ENCODE measurements around the gene SPINT1.

SPINT1 gene

DNA sequence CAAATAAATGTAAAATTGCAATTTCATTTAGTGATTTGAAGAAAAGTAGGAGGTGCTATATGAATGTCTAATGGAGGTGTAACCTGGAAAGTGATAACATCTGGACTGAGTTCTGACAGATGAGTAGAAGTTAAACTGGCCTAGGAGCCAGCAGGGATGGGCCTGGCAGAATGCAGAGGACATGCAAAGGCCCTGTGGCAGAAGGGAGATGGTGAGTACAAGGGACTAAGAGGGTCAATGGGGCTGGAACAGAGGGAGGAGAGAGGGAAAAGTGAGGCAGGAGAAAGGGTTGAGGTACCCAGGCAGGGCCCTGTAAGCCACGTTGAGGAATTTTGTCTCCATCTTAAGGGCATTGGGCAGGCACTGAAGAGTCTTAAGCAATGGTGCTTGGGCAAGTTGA, 12.0 kb upstream of the SPINT1 start:
- no peaks in the 10 kb centered on the region for H3K4me1 ChIP-seq (ENCODE audit: control insufficient read depth, low read depth, low read length)
- H3K36me3 ChIP-seq (ENCODE audit: control insufficient read depth, low read depth, low read length) = no peaks in the 10 kb centered on the region
- no peak overlapping the region for H3K27ac ChIP-seq (ENCODE audit: low read length)
- no peak overlapping the region for H3K4me3 ChIP-seq (ENCODE audit: low read length)
- no peak overlapping the region for H3K9ac ChIP-seq (ENCODE audit: low read length)
- no peaks in the 10 kb centered on the region for H3K27me3 ChIP-seq (ENCODE audit: control insufficient read depth, insufficient read depth, low read length)
- no peaks in the 10 kb centered on the region for H3K9me3 ChIP-seq (ENCODE audit: control insufficient read depth, low read depth, low read length)

GRCh38 chr15:40832903-40833302, 10.9 kb upstream of the SPINT1 start:
- H3K4me1 ChIP-seq (ENCODE audit: control insufficient read depth, low read depth, low read length) = no peaks in the 10 kb centered on the region
- no peak overlapping the region for H3K9ac ChIP-seq (ENCODE audit: low read length)
- H3K36me3 ChIP-seq (ENCODE audit: control insufficient read depth, low read depth, low read length) = no peaks in the 10 kb centered on the region
- H3K9me3 ChIP-seq (ENCODE audit: control insufficient read depth, low read depth, low read length) = no peaks in the 10 kb centered on the region
- no peak overlapping the region for H3K4me3 ChIP-seq (ENCODE audit: low read length)
- H3K27me3 ChIP-seq (ENCODE audit: control insufficient read depth, insufficient read depth, low read length) = no peaks in the 10 kb centered on the region
- H3K27ac ChIP-seq (ENCODE audit: low read length) = no peak overlapping the region

DNA sequence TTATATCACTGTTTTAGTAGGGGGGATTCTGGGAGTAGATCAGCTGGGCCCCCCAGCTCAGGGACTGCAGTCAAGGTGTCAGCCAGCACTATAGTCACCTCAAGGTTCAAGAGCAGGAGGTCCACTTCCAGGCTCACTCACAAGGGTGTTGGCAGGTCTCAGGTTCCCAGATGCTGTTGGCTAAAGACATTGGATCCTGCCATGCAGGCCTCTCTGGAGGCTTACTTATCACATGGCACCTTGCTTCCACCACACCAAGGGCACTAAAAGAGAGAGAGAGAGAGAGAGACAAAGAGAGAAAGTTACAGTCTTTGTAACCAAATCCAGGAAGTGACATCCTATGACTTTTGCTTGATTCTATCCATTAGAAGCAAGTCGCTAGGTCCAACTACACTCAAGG, 7.8 kb upstream of the SPINT1 start:
- H3K27me3 ChIP-seq (ENCODE audit: control insufficient read depth, insufficient read depth, low read length) = no peaks in the 10 kb centered on the region

GRCh38 chr15:40838756-40839155, 5.1 kb upstream of the SPINT1 start:
- peaks cover 18% of the 10 kb centered on the region for H3K27me3 ChIP-seq (ENCODE audit: control insufficient read depth, insufficient read depth, low read length)
- no peaks in the 10 kb centered on the region for H3K9me3 ChIP-seq (ENCODE audit: control insufficient read depth, low read depth, low read length)
- no peak overlapping the region for H3K9ac ChIP-seq (ENCODE audit: low read length)
- no peaks in the 10 kb centered on the region for H3K4me1 ChIP-seq (ENCODE audit: control insufficient read depth, low read depth, low read length)
- no peak overlapping the region for H3K27ac ChIP-seq (ENCODE audit: low read length)
- no peaks in the 10 kb centered on the region for H3K36me3 ChIP-seq (ENCODE audit: control insufficient read depth, low read depth, low read length)
- no peak overlapping the region for H3K4me3 ChIP-seq (ENCODE audit: low read length)

More for the DNA sequence above, 7.8 kb upstream of the SPINT1 start:
- H3K27ac ChIP-seq (ENCODE audit: low read length) = no peak overlapping the region
- H3K9ac ChIP-seq (ENCODE audit: low read length) = no peak overlapping the region
- no peaks in the 10 kb centered on the region for H3K9me3 ChIP-seq (ENCODE audit: control insufficient read depth, low read depth, low read length)
- H3K4me1 ChIP-seq (ENCODE audit: control insufficient read depth, low read depth, low read length) = no peaks in the 10 kb centered on the region
- H3K36me3 ChIP-seq (ENCODE audit: control insufficient read depth, low read depth, low read length) = no peaks in the 10 kb centered on the region
- H3K4me3 ChIP-seq (ENCODE audit: low read length) = no peak overlapping the region

DNA sequence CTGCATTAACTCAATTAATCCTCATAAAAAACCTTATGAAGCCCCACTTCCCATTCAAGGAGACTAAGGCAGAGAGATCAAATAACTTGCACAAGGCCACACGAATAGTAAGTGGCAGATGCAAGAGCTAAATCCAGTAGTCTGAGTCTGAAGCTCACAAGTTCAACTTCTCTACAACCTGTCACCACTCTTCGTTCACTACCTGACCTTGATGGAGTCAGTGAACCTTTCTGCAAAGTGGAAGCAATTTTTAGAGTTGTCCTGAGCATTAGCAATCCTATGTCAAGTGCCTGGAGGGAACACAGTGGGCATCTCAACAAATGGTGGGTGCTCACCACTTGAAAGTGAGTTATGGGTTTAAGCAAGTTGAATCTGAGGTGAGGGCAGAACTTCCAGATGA, 2.1 kb upstream of the SPINT1 start:
- Histone ChIP-seq H3K9ac (ENCODE audit: low read length) (no peak overlapping the region), H3K4me3 (ENCODE audit: low read length) (no peak overlapping the region), H3K36me3 (ENCODE audit: control insufficient read depth, low read depth, low read length) (no peaks in the 10 kb centered on the region), H3K9me3 (ENCODE audit: control insufficient read depth, low read depth, low read length) (no peaks in the 10 kb centered on the region), H3K4me1 (ENCODE audit: control insufficient read depth, low read depth, low read length) (peaks cover 10% of the 10 kb centered on the region), H3K27ac (ENCODE audit: low read length) (no peak overlapping the region), H3K27me3 (ENCODE audit: control insufficient read depth, insufficient read depth, low read length) (peaks cover 34% of the 10 kb centered on the region)

- H3K36me3 ChIP-seq (ENCODE audit: control insufficient read depth, low read depth, low read length) = no peaks in the 10 kb centered on the region
- H3K27me3 ChIP-seq (ENCODE audit: control insufficient read depth, insufficient read depth, low read length) = peaks cover 34% of the 10 kb centered on the region
- peaks cover 10% of the 10 kb centered on the region for H3K4me1 ChIP-seq (ENCODE audit: control insufficient read depth, low read depth, low read length)
- H3K9me3 ChIP-seq (ENCODE audit: control insufficient read depth, low read depth, low read length) = no peaks in the 10 kb centered on the region
- H3K4me3 ChIP-seq (ENCODE audit: low read length) = peak overlapping the region; percentile 76
- H3K27ac ChIP-seq (ENCODE audit: low read length) = no peak overlapping the region
- H3K9ac ChIP-seq (ENCODE audit: low read length) = peak overlapping the region; percentile 74
Measured at GRCh38 chr15:40843261-40843884, 475 bp upstream of the SPINT1 start.

- Histone ChIP-seq H3K27ac (ENCODE audit: low read length) (no peak overlapping the region), H3K36me3 (ENCODE audit: control insufficient read depth, low read depth, low read length) (no peaks in the 10 kb centered on the region), H3K4me1 (ENCODE audit: control insufficient read depth, low read depth, low read length) (peaks cover 10% of the 10 kb centered on the region)
Measured at GRCh38 chr15:40844696-40845030, 815 bp downstream of the SPINT1 start.

GRCh38 chr15:40845036-40845435, 1.2 kb downstream of the SPINT1 start:
- H3K9me3 ChIP-seq (ENCODE audit: control insufficient read depth, low read depth, low read length) = no peaks in the 10 kb centered on the region
- H3K36me3 ChIP-seq (ENCODE audit: control insufficient read depth, low read depth, low read length) = no peaks in the 10 kb centered on the region
- H3K4me3 ChIP-seq (ENCODE audit: low read length) = peak overlapping the region; percentile 76
- peaks cover 10% of the 10 kb centered on the region for H3K4me1 ChIP-seq (ENCODE audit: control insufficient read depth, low read depth, low read length)
- H3K27me3 ChIP-seq (ENCODE audit: control insufficient read depth, insufficient read depth, low read length) = peaks cover 34% of the 10 kb centered on the region
- no peak overlapping the region for H3K27ac ChIP-seq (ENCODE audit: low read length)
- H3K9ac ChIP-seq (ENCODE audit: low read length) = peak overlapping the region; percentile 74

More at GRCh38 chr15:40844696-40845030, 815 bp downstream of the SPINT1 start:
- Histone ChIP-seq H3K27me3 (ENCODE audit: control insufficient read depth, insufficient read depth, low read length) (peaks cover 34% of the 10 kb centered on the region), H3K9ac (ENCODE audit: low read length) (peak overlapping the region; percentile 74), H3K9me3 (ENCODE audit: control insufficient read depth, low read depth, low read length) (no peaks in the 10 kb centered on the region), H3K4me3 (ENCODE audit: low read length) (peak overlapping the region; percentile 76)

- Histone ChIP-seq H3K36me3 (ENCODE audit: control insufficient read depth, low read depth, low read length) (peaks cover 5% of the 10 kb centered on the region), H3K27me3 (ENCODE audit: control insufficient read depth, insufficient read depth, low read length) (peaks cover 34% of the 10 kb centered on the region), H3K9ac (ENCODE audit: low read length) (no peak overlapping the region), H3K9me3 (ENCODE audit: control insufficient read depth, low read depth, low read length) (no peaks in the 10 kb centered on the region), H3K27ac (ENCODE audit: low read length) (no peak overlapping the region), H3K4me1 (ENCODE audit: control insufficient read depth, low read depth, low read length) (peaks cover 10% of the 10 kb centered on the region), H3K4me3 (ENCODE audit: low read length) (peak overlapping the region; percentile 76)
Measured at GRCh38 chr15:40845511-40846284, 1.9 kb downstream of the SPINT1 start.

GRCh38 chr15:40846841-40847222, 3.0 kb downstream of the SPINT1 start:
- no peak overlapping the region for H3K4me3 ChIP-seq (ENCODE audit: low read length)
- no peak overlapping the region for H3K27ac ChIP-seq (ENCODE audit: low read length)
- peaks cover 5% of the 10 kb centered on the region for H3K36me3 ChIP-seq (ENCODE audit: control insufficient read depth, low read depth, low read length)

DNA sequence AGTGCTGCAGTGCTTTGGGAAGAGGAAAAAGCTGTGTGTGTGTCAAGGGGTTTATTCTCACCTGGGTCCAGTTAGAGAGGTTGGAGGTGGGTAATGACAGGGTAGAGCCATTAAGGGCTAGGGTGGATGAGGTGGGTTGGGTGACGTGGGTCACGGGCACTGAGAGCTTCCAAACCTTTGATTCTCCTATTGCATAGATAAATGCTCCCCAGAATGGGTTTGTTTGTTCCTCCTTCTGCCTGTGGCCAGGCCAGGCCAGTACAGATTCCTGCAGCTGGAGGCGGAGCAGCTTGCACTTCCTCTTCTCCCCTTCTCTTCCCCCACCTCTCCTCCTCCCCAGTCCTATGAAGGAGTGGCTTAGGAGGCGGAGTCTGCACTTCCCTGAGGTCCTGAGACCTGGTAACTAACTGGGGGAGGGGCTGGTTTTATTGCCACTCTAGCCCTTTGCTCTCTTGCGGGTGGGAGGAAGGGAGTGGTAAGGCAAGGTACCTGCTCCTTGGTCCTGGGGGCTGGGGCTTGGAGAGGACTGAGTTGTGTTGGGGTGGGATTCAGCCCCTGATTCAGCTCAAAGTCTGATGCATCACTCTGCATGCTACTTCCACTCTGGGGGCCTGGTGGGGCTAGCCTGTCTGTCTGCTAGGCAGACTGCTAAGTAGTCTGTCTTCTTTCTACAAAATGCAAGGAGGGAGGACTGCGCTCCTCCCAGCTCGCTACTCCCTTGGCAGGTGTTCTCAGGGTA, 3.5 kb downstream of the SPINT1 start:
- H3K27ac ChIP-seq (ENCODE audit: low read length) = no peak overlapping the region
- no peak overlapping the region for H3K4me3 ChIP-seq (ENCODE audit: low read length)

More at GRCh38 chr15:40846841-40847222, 3.0 kb downstream of the SPINT1 start:
- peaks cover 10% of the 10 kb centered on the region for H3K4me1 ChIP-seq (ENCODE audit: control insufficient read depth, low read depth, low read length)
- H3K9me3 ChIP-seq (ENCODE audit: control insufficient read depth, low read depth, low read length) = no peaks in the 10 kb centered on the region
- peaks cover 32% of the 10 kb centered on the region for H3K27me3 ChIP-seq (ENCODE audit: control insufficient read depth, insufficient read depth, low read length)
- H3K9ac ChIP-seq (ENCODE audit: low read length) = no peak overlapping the region

More for the DNA sequence above, 3.5 kb downstream of the SPINT1 start:
- Histone ChIP-seq H3K27me3 (ENCODE audit: control insufficient read depth, insufficient read depth, low read length) (peaks cover 26% of the 10 kb centered on the region), H3K4me1 (ENCODE audit: control insufficient read depth, low read depth, low read length) (peaks cover 10% of the 10 kb centered on the region), H3K9me3 (ENCODE audit: control insufficient read depth, low read depth, low read length) (no peaks in the 10 kb centered on the region), H3K9ac (ENCODE audit: low read length) (no peak overlapping the region), H3K36me3 (ENCODE audit: control insufficient read depth, low read depth, low read length) (peaks cover 5% of the 10 kb centered on the region)
